LNCAP (cell line): ENCODE measurements around the gene NAP1L5.
A peak's percentile ranks its signal among the peaks of the same experiment; 100 is the strongest.

Experiments
- CTCF ChIP-seq: fragments of 450-650 bp; IDR thresholded peaks from 2 replicates; pipeline ENCODE4 v1.5.1; 2017; ENCODE audit warnings: mild to moderate bottlenecking

NAP1L5 gene

GRCh38 chr4:88681209-88681608 is 16.4 kb downstream of the NAP1L5 start:
- TF ChIP-seq CTCF: no peak

DNA sequence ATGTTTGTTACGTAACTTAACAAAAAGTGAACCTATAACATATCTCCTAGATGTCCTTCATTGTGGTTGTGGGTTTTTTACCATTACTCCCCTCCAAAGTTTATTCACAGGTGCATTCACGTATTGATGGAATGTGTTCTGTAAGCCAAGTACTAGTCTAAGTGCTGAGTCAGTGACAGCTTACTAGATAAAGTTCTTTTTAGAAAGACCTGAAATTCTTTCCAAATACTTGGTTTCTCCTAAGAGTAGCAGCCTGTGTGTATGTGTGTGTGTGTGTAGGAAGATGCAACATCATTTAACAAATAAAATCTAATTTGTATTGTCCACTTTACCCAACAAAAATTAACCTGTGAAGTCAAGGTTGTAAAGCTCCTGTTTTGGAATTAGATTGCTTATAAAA is 22.1 kb downstream of the NAP1L5 start:
- no peak for TF ChIP-seq CTCF

DNA sequence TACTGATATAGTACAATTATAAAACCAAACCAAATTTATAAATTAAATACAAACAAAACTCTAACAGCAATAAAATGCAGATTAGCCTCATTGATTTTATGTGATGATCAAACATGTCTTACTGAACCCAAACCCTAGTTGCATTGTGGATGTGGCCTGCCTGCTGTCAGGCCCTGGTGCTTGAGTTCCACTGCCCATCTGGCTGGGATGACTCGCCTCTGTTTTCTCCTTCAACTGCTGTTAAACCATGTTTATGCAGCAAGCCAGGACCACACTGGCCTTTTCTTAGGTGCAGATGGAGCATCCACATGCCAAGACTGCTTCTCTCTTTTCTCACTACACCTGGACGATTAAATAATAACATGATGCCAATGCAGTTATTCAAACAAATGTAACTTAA is 22.6 kb downstream of the NAP1L5 start:
- TF ChIP-seq CTCF: no peak

DNA sequence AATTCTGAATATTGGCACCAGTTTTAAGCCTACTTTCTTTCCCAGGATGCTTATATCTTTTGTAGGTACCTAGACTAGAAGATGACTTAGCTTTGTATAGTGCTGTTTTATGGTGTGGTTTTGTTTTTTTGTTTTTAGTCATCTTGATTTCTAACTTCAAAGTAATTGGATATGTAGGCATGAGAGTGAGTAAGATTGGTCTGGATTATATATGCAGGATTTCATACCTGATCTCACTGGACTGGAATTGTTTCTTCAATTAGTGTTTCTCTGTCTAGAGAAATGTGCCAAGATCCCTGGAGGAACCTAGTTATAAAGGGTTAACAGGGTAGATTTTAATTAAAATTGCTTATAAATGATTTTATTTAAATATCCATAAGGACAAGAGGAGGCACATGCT is 23.1 kb downstream of the NAP1L5 start:
- no peak for TF ChIP-seq CTCF

DNA sequence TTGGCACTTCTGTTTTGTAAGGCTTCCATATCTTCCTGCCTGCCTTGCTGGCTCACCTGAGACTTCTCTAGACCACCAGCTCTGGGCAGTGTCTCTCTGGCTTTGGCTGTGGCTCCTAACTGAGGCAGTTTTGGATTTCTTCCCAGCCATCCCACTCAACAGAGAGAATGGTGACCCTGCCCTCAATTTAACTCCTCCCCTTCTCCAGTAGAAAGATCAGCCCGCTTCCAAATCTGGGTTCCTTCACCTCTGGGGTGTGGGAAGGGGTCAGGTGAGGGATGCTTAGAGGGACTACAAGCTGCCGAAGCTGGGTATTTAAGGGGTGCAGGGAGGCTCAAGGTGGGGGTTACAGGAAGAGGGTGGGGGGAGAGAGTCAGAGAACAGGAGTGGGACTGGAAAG is 23.7 kb downstream of the NAP1L5 start:
- TF ChIP-seq CTCF: no peak

GRCh38 chr4:88672987-88673386 is 24.6 kb downstream of the NAP1L5 start:
- peak; percentile 74 for TF ChIP-seq CTCF

DNA sequence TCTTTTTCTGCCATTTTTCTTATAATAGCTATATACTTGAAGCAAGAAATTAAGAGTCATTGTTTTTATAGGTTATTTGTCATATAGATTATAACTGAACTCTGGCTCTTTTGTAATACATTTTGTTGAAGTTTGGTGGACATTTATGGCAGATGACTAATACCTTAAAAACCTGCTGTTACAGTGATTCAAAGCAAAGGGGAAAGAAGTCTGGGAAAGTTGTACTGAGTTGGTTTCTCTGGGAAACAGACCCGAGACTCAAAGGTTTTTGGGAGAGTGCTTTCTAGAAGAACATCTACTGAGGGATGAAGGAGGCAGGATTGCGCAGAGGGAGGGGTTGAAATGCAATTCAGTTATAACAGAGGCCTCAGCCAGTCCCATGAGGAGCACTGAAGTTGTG is 35.9 kb downstream of the NAP1L5 start:
- no peak for TF ChIP-seq CTCF
